ENCODE results near the gene RNF180. TPM values are rescaled to one million over a fixed set of nuclear protein-coding genes. Genes with fewer than 3 reads are reported as not detected.

The RNF180 gene
- total and polyA plus RNA-seq, 8 donors: 9.7 to 14.6 (median 12.2) TPM

DNA sequence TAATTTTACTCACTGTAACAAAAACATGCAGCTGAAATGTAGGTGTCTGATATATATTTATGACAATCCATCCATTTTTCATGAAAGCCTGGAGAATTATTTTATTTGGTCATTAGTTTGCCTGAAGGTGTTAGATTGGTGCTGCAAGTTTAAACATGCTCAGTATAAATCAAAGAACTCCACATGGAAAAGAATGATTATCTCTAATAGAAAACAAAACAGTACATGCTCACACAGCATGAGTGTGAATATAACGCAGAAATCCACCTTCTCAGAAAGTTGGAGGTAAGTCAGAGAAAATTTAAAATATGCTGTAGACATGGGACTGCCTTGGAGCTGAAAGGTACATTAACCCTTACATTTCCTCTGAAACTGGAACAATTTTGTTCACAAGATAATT lies 174.7 kb downstream of the RNF180 start:
- TF ChIP-seq, protein P1, sequence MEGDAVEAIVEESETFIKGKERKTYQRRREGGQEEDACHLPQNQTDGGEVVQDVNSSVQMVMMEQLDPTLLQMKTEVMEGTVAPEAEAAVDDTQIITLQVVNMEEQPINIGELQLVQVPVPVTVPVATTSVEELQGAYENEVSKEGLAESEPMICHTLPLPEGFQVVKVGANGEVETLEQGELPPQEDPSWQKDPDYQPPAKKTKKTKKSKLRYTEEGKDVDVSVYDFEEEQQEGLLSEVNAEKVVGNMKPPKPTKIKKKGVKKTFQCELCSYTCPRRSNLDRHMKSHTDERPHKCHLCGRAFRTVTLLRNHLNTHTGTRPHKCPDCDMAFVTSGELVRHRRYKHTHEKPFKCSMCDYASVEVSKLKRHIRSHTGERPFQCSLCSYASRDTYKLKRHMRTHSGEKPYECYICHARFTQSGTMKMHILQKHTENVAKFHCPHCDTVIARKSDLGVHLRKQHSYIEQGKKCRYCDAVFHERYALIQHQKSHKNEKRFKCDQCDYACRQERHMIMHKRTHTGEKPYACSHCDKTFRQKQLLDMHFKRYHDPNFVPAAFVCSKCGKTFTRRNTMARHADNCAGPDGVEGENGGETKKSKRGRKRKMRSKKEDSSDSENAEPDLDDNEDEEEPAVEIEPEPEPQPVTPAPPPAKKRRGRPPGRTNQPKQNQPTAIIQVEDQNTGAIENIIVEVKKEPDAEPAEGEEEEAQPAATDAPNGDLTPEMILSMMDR (IDR thresholded peaks at IDR 0.05): no peak
- H3K4me3 ChIP-seq: no peak overlapping the region
- intact Hi-C loops (cut with DNase I): no loop called here
- H3K36me3 ChIP-seq: no peaks in the 10 kb centered on the region
- H3K27me3 ChIP-seq: no peaks in the 10 kb centered on the region
- H3K27ac ChIP-seq: no peak overlapping the region
- DNase-seq (no peak), ATAC-seq (no peak)
- peaks cover 0 to 17% of the 10 kb centered on the region in 2 donors for H3K9me3 ChIP-seq
- H3K4me1 ChIP-seq: no peaks in the 10 kb centered on the region

DNA sequence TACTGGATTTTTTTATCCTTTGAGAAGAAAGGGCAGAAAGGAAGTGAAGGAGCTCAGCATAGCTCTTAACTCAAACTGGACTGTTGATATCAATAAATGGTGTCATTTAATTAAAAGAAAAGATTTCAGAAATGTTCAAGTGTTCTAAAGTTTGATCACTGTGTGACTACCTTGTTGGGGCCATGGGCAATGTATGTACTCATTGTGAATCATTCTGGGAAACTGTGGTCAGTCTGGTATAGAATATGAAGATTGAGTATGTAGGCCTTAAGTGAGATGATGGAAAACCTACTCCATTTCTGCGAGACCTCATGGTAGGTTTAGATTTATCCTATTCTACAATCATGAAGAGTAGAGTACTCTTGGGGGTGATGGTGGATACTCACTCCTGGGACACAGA lies 175.7 kb downstream of the RNF180 start:
- DNase-seq (no peak), ATAC-seq (no peak)
- no peak overlapping the region for H3K4me3 ChIP-seq
- H3K27ac ChIP-seq: no peak overlapping the region
- H3K4me1 ChIP-seq: no peaks in the 10 kb centered on the region
- intact Hi-C loops (cut with DNase I): no loop called here
- no peaks in the 10 kb centered on the region for H3K36me3 ChIP-seq
- H3K27me3 ChIP-seq: no peaks in the 10 kb centered on the region
- TF ChIP-seq, protein P1 (IDR thresholded peaks at IDR 0.05): no peak
- H3K9me3 ChIP-seq: peaks cover 0 to 17% of the 10 kb centered on the region in 2 donors

DNA sequence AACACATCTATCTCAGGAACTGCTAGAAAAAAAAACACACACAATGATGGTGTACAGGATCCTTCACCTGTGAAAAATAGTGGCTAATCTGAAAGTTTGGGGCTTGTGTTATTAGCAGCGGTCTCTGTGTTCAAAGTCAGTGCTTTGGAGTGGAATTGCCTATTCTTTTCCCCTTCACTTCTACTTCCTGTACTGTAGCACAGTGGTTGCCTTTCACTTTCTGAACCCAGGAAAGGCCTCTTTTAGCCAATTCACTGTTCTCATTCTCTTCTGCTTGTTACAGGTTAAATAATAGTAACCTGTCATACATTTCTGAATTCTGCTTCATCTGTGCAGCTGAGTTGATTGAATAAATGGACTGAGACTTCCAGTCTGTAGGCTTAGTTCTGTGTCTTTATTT lies 178.9 kb downstream of the RNF180 start:
- H3K4me3 ChIP-seq: no peak overlapping the region
- intact Hi-C loops (cut with DNase I): no loop called here
- TF ChIP-seq, protein P1 (IDR thresholded peaks at IDR 0.05): no peak
- no peaks in the 10 kb centered on the region for H3K36me3 ChIP-seq
- no peaks in the 10 kb centered on the region for H3K27me3 ChIP-seq
- peaks cover 0 to 19% of the 10 kb centered on the region in 2 donors for H3K9me3 ChIP-seq
- H3K4me1 ChIP-seq: no peaks in the 10 kb centered on the region
- no peak overlapping the region for H3K27ac ChIP-seq
- DNase-seq (no peak), ATAC-seq (no peak)

DNA sequence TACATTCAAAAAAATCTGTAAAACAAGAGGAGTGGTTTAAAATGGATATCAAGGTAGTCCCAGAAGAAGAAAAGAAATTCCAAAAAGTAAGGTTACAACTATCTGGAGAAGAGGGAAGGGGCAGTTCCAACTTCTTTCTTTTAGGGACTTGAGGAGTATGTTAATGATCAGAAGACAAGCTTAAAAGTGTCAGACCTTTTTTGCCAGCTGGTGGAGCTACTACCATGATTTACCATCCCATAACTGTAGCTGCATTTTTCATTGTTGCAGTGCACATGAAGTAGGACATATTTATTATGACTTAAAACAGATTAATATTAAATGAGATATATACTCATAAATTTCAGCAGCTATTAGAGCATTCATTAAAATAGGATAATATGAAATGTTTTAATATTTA lies 181.7 kb downstream of the RNF180 start:
- no peak overlapping the region for H3K4me3 ChIP-seq
- no peaks in the 10 kb centered on the region for H3K4me1 ChIP-seq
- H3K9me3 ChIP-seq: peaks cover 0 to 19% of the 10 kb centered on the region in 2 donors
- DNase-seq (peak in 2 of 4 donors; percentile 2 to 18), ATAC-seq (no peak)
- intact Hi-C loops (cut with DNase I): no loop called here
- H3K27me3 ChIP-seq: no peaks in the 10 kb centered on the region
- no peak overlapping the region for H3K27ac ChIP-seq
- no peaks in the 10 kb centered on the region for H3K36me3 ChIP-seq
- TF ChIP-seq, protein P1 (IDR thresholded peaks at IDR 0.05): no peak

DNA sequence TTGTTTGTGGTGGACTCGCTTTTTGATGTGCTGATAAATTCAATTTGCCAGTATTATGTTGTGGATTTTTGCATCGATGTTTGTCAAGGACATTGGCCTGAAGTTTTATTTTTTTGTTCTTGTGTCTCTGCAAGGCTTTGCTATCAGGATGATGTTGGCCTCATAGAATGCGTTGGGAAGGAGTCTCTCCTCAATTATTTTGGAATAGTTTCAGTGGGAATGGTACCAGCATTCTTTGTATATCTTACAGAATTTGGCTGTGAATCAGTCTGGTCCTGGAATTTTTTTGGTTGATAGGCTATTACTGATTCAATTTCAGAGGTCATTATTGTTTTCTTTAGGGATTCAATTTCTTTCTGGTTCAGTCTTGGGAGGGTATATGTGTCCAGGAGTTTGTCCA lies 198.8 kb downstream of the RNF180 start:
- TF ChIP-seq, protein P1 (IDR thresholded peaks at IDR 0.05): no peak

More for the DNA sequence above, 198.8 kb downstream of the RNF180 start:
- Histone ChIP-seq H3K4me3 (no peak overlapping the region), H3K27me3 (no peaks in the 10 kb centered on the region), H3K36me3 (no peaks in the 10 kb centered on the region), H3K27ac (no peak overlapping the region), H3K9me3 (peaks cover 0 to 60% of the 10 kb centered on the region in 2 donors), H3K4me1 (no peaks in the 10 kb centered on the region)
- DNase-seq: no peak
- no peak for ATAC-seq
- intact Hi-C loops (cut with DNase I): no loop called here

Measured in left lung (tissue), 10 donors.